HepG2 (cell line): ENCODE measurements around the gene OR2M3. TPM values are rescaled to one million over a fixed set of nuclear protein-coding genes. Genes with fewer than 3 reads are reported as not detected.

ENCODE experiments used
- ATAC-seq: fragments of 200-7000 bp; cut with Tn5 transposase; 3 replicates; pipeline ENCODE4 v1.9.1; 2020; ENCODE audit warnings: mild to moderate bottlenecking, moderate library complexity
- BruUV-seq: library from RNA; stranded (reverse); fragments of 400-500 nt; replicated peaks from 2 replicates; lab custom pipeline; 2021; lab: Mats Ljungman, UMichigan
- CTCF ChIA-PET: fragments of 300-600 bp; formaldehyde crosslinking; extraction: SDS; loops from one replicate; lab custom pipeline; 2021; ENCODE audit warnings: low total read pairs, inconsistent platforms, low intra/inter-chr PET ratio; lab: Yijun Ruan, JAX
- POLR2A ChIA-PET: fragments of 350-600 bp; sonication (Branson Sonifier 250); formaldehyde crosslinking; loops from one replicate; lab custom pipeline; 2020; ENCODE audit warnings: antibody characterized with exemption, inconsistent platforms; lab: Yijun Ruan, JAX
- DNase-seq: peaks from one replicate; pipeline ENCODE4 v3.0.0-alpha.2; 2015; ENCODE audit warnings: low spot score
- FAIRE-seq: peaks from 3 replicates; lab custom pipeline; 2011; peaks lifted over from hg19 to GRCh38; lab: Jason Lieb, UNC
- H2AFZ ChIP-seq: one replicate; pipeline ENCODE4 v1.6.1; 2011; ENCODE audit warnings: low read length, inconsistent platforms
- H3K27ac ChIP-seq: fragments of 300-600 bp; 3 replicates; pipeline ENCODE4 v1.8.0; 2011; ENCODE audit warnings: mixed run types, mild to moderate bottlenecking, mixed read lengths, low read length, inconsistent platforms; ENCODE audit not compliant: insufficient read depth; ENCODE audit errors: extremely low read length
- H3K27me3 ChIP-seq, 2 experiments: fragments of 200-600 bp in 1 of 2; 2 replicates in 1 of 2; 3 replicates in 1 of 2; pipeline versions ENCODE4 v1.6.0 to v1.8.0; 2011; ENCODE audit warnings: low read length in 2 of 2, mild to moderate bottlenecking in 2 of 2, moderate library complexity in 2 of 2, inconsistent platforms in 1 of 2; ENCODE audit not compliant: insufficient read depth in 2 of 2, control insufficient read depth in 1 of 2
- H3K36me3 ChIP-seq, 2 experiments: fragments of 200-600 bp in 1 of 2; replicated peaks in 1 of 2; 2 replicates in 1 of 2; 3 replicates in 1 of 2; pipeline versions ENCODE4 v1.5.1 to v1.8.0; 2011; ENCODE audit warnings: low read length in 2 of 2, inconsistent platforms in 1 of 2; ENCODE audit not compliant: insufficient read depth in 2 of 2, control insufficient read depth in 1 of 2
- H3K4me1 ChIP-seq: 2 replicates; pipeline ENCODE4 v1.5.1; 2012; ENCODE audit warnings: low read length, inconsistent platforms; ENCODE audit not compliant: insufficient read depth
- H3K4me2 ChIP-seq: 2 replicates; pipeline ENCODE4 v1.6.0; 2011; ENCODE audit warnings: low read depth, low read length, inconsistent platforms
- H3K4me3 ChIP-seq, 3 experiments: fragments of 200-600 bp in 1 of 3; sonication (generic), shearing (Covaris generic) in 1 of 3; replicated peaks in 1 of 3; 2 replicates each; pipeline ENCODE4 v1.5.1; 2011 to 2016; ENCODE audit warnings: low read length in 3 of 3, inconsistent platforms in 2 of 3, low read depth in 2 of 3, mild to moderate bottlenecking in 2 of 3, control low read depth in 1 of 3, mixed read lengths in 1 of 3; ENCODE audit not compliant: insufficient read depth in 1 of 3
- H3K79me2 ChIP-seq: one replicate; pipeline ENCODE4 v1.6.1; 2011; ENCODE audit warnings: low read length, inconsistent platforms; ENCODE audit not compliant: insufficient read depth
- H3K9ac ChIP-seq: 2 replicates; pipeline ENCODE4 v1.6.0; 2011; ENCODE audit warnings: mild to moderate bottlenecking, low read depth, low read length, inconsistent platforms; ENCODE audit not compliant: insufficient read depth
- H3K9me3 ChIP-seq: 2 replicates; pipeline ENCODE4 v1.5.1; 2012; ENCODE audit warnings: mild to moderate bottlenecking, low read length
- H4K20me1 ChIP-seq: 2 replicates; pipeline ENCODE4 v1.6.0; 2011; ENCODE audit warnings: inconsistent platforms, mild to moderate bottlenecking, low read length, moderate library complexity; ENCODE audit not compliant: insufficient read depth
- CCAR2 ChIP-seq: fragments of 200-400 bp; formaldehyde crosslinking; optimal IDR thresholded peaks from 2 replicates; pipeline ENCODE3; 2018; ENCODE audit warnings: low read depth, mild to moderate bottlenecking, low read length, moderate library complexity
- SIX1 ChIP-seq: sonication (generic); formaldehyde crosslinking; IDR thresholded peaks from 2 replicates; pipeline ENCODE4 v1.4.0; 2020; ENCODE audit warnings: missing genetic modification reagents, borderline replicate concordance
- TRAFD1 ChIP-seq: sonication (generic); formaldehyde crosslinking; IDR thresholded peaks from 2 replicates; pipeline ENCODE4 v1.5.1; 2020; ENCODE audit warnings: missing genetic modification reagents, mild to moderate bottlenecking, borderline replicate concordance
- ZBTB42 ChIP-seq: sonication (generic); formaldehyde crosslinking; IDR thresholded peaks from 2 replicates; pipeline ENCODE4 v1.5.0; 2020; ENCODE audit warnings: mild to moderate bottlenecking, missing genetic modification reagents
- ZNF432 ChIP-seq: sonication (generic); formaldehyde crosslinking; IDR thresholded peaks from 2 replicates; pipeline ENCODE4 v1.5.0; 2020; ENCODE audit warnings: missing genetic modification reagents, mild to moderate bottlenecking, borderline replicate concordance
- ZNF687 ChIP-seq: sonication (generic); formaldehyde crosslinking; IDR thresholded peaks from 2 replicates; pipeline ENCODE4 v1.5.1; 2020; ENCODE audit warnings: mild to moderate bottlenecking, missing genetic modification reagents, moderate library complexity
- WGBS: methylation state at CpG from one replicate; pipeline ENCODE4 v1.1.6; 2017; ENCODE audit warnings: low lambda C conversion rate; 5-methylcytosine and 5-hydroxymethylcytosine counted together
- in situ Hi-C: cut with HindIII; loops from 2 replicates; pipeline ENCODE4 v1.10.0; 2017; ENCODE audit warnings: low pct_unique_long_range_greater_than_20kb; ENCODE audit not compliant: extremely low pct_ligation_motif_present
- intact Hi-C: fragments of 100-400 bp; cut with micrococcal nuclease; formaldehyde crosslinking; loops from one replicate; pipeline ENCODE4 v1.10.0; 2022; ENCODE audit not compliant: unreplicated experiment
- polyA plus RNA-seq, 8 experiments: library from polyadenylated mRNA; depleted of rRNA in 3 of 8; stranded (reverse) in 7 of 8; unstranded in 1 of 8; fragments of >200 nt; fragmentation: Illumina TruSeq in 4 of 8; extraction: Trizol in 4 of 8; gene quantifications; 2 replicates each; pipeline versions ENCODE4 v1.2.1 to v1.2.3, GENCODE V29; 2011 to 2016; ENCODE audit warnings: low read depth in 4 of 8, missing spikeins in 1 of 8, mixed read lengths in 1 of 8; ENCODE audit not compliant: insufficient read depth in 1 of 8
- total RNA-seq, 5 experiments: library from RNA; depleted of rRNA; stranded (reverse); fragments of >200 nt; fragmentation: Illumina TruSeq; extraction: Trizol; gene quantifications; 2 replicates each; pipeline ENCODE4 v1.2.3, GENCODE V29; 2016; ENCODE audit warnings: low read depth in 1 of 5

OR2M3 gene
- total and polyA plus RNA-seq, 2 of the 13 experiments (the other 11 are each of a cell fraction or from before 2014, with no cell fraction given): not detected

- no peak for TF ChIP-seq ZNF687
Measured at GRCh38 chr1:248231117-248231516, 34.1 kb downstream of the OR2M3 start, which contains the start of gene OR2M4 (continued).

GRCh38 chr1:248239478-248239877, 42.4 kb downstream of the OR2M3 start:
- DNase-seq (no peak), ATAC-seq (no peak), FAIRE-seq (no peak)
- Histone ChIP-seq H3K4me1 (no peaks in the 10 kb centered on the region), H3K27me3 (no peaks in the 10 kb centered on the region), H3K4me2 (no peak overlapping the region), H3K9ac (no peak overlapping the region), H3K79me2 (no peaks in the 10 kb centered on the region), H2AFZ (no peak overlapping the region), H3K36me3 (no peaks in the 10 kb centered on the region), H3K27ac (no peak overlapping the region), H3K4me3 (no peak overlapping the region), H3K9me3 (peaks cover 26% of the 10 kb centered on the region), H4K20me1 (no peaks in the 10 kb centered on the region)
- in situ Hi-C loops: no loop called here
- ChIA-PET POLR2A (no interaction called here), CTCF (no interaction called here)
- intact Hi-C loops: no loop called here
- no peak for TF ChIP-seq TRAFD1 (CRISPR knock-in tag)
- TF ChIP-seq SIX1 (CRISPR knock-in tag): no peak
- TF ChIP-seq ZNF432 (CRISPR knock-in tag): no peak
- TF ChIP-seq ZBTB42 (CRISPR knock-in tag): no peak
- no peak for TF ChIP-seq CCAR2
- 10% methylated on average over 9 of the region's 9 CpGs for WGBS
- no TSS peak for BruUV-seq
